T-helper 22 cell (primary cell): Measurements from ENCODE around the gene MYBBP1A.
"Not testable (repeated sequence)": the region's sequence is repeated elsewhere in the genome, so short reads cannot be mapped to it uniquely, and the experiment has no call there.

Experiments used
- DNase-seq: peaks from one replicate; pipeline ENCODE4 v3.0.0-alpha.2; 2020; ENCODE audit warnings: low read depth

MYBBP1A gene, protein sequence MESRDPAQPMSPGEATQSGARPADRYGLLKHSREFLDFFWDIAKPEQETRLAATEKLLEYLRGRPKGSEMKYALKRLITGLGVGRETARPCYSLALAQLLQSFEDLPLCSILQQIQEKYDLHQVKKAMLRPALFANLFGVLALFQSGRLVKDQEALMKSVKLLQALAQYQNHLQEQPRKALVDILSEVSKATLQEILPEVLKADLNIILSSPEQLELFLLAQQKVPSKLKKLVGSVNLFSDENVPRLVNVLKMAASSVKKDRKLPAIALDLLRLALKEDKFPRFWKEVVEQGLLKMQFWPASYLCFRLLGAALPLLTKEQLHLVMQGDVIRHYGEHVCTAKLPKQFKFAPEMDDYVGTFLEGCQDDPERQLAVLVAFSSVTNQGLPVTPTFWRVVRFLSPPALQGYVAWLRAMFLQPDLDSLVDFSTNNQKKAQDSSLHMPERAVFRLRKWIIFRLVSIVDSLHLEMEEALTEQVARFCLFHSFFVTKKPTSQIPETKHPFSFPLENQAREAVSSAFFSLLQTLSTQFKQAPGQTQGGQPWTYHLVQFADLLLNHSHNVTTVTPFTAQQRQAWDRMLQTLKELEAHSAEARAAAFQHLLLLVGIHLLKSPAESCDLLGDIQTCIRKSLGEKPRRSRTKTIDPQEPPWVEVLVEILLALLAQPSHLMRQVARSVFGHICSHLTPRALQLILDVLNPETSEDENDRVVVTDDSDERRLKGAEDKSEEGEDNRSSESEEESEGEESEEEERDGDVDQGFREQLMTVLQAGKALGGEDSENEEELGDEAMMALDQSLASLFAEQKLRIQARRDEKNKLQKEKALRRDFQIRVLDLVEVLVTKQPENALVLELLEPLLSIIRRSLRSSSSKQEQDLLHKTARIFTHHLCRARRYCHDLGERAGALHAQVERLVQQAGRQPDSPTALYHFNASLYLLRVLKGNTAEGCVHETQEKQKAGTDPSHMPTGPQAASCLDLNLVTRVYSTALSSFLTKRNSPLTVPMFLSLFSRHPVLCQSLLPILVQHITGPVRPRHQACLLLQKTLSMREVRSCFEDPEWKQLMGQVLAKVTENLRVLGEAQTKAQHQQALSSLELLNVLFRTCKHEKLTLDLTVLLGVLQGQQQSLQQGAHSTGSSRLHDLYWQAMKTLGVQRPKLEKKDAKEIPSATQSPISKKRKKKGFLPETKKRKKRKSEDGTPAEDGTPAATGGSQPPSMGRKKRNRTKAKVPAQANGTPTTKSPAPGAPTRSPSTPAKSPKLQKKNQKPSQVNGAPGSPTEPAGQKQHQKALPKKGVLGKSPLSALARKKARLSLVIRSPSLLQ (N-terminal part only)

GRCh38 chr17:4554997-4555799, at the start of gene MYBBP1A:
MYBBP1A (minus strand) TSS chr17:4555384; CDS start chr17:4555324, 60 bp downstream.
- peak; percentile 95 for DNase-seq

- DNase-seq = not testable (repeated sequence)
Measured at GRCh38 chr17:4604736-4605135, 49.6 kb upstream of the MYBBP1A start.

- DNase-seq = no peak
Measured at GRCh38 chr17:4604111-4604644, 49.0 kb upstream of the MYBBP1A start.

DNA sequence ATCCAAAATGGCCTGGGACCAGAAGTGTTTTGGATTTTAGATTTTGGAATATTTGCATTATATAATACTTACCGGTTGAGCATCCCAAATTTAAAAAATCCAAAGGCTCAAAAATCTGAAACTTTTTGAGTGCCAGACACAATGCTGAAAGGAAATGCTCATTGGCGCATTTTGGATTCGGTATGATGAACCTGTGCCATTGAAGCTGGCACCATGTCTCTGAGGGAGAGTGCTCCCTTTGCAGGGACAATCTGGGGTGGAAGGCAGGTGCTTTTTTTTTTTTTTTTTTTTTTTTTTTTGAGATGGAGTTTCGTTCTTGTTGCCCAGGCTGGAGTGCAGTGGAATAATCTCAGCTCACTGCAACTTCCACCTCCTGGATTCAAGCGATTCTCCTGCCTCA, 46.9 kb upstream of the MYBBP1A start:
- no peak for DNase-seq

GRCh38 chr17:4601326-4601725, 46.1 kb upstream of the MYBBP1A start:
- no peak for DNase-seq

DNA sequence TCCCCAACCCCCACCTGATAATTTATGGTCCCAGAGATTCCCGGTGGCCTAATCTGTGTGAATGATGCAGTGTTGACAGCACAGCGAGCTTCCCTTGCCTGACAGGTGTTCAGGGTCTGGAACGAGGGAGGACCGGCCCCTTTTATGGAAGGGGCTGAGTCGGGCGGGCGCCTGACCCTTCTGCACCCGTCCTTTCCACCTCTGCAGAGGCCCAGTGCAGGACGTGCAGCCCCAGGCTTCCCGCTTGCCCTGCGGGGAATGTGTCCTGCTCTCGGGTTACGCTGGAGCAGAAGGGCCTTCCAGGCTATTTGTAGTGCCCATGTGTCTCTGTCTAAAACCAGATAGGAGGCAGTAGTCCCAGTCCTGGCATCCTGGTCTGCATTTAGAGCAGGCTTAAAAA, 45.4 kb upstream of the MYBBP1A start:
- no peak for DNase-seq

- no peak for DNase-seq
Measured at GRCh38 chr17:4599505-4600281, 44.5 kb upstream of the MYBBP1A start.

DNA sequence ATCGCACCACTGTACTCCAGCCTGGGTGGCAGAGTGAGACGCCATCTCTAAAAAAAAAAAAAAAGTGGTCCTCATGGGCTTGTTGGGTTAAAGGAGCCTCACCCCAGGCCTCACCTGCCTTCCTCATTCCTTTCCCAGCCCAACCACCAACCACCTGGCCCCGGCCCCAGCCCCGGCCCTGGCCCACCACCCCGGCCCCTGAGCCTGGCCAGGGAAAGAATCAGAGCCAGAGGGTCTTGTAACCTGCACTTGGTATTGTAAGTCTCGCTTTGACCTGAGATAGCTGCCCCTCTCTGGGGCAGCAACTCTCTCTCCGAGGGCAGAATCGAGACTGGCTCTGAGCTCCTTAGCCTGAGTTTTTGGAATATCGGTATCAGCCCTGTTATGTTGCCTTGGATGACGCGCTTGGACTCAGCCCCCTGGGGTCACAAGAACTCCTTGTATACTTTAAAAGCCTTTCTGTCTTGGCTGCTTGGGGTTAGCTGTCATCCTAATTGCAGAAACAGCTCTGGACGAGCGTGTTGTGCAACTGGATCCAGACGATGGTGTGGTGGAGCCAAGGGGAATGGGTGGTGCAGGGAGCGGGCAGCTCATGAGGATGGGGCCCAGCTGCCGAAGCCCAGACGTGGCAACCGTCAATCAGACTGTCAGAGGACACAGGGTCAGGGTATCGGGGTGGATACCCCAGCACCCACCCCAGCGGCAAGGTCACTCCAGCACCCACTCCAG, 43.8 kb upstream of the MYBBP1A start:
- no peak for DNase-seq

DNA sequence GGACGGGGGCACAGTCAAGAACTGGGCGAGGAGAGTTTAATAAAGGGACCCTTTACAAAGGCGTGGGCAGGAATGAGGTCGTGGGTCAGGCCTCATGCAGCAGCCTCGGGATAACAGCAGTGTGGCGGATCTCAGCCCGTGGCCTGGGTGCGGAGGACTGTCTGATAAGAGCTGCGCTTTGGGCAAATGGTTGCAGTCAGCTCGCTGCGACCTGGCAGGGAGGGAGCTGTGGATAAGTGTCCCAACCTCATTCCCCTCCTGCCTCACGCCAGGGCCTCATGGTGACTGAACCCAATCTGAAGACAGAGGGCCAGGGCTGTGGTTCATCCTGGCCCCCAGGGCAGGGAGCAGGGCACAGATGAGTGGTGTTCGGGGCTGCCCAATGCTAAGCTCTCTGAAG, 42.8 kb upstream of the MYBBP1A start:
- no peak for DNase-seq

DNA sequence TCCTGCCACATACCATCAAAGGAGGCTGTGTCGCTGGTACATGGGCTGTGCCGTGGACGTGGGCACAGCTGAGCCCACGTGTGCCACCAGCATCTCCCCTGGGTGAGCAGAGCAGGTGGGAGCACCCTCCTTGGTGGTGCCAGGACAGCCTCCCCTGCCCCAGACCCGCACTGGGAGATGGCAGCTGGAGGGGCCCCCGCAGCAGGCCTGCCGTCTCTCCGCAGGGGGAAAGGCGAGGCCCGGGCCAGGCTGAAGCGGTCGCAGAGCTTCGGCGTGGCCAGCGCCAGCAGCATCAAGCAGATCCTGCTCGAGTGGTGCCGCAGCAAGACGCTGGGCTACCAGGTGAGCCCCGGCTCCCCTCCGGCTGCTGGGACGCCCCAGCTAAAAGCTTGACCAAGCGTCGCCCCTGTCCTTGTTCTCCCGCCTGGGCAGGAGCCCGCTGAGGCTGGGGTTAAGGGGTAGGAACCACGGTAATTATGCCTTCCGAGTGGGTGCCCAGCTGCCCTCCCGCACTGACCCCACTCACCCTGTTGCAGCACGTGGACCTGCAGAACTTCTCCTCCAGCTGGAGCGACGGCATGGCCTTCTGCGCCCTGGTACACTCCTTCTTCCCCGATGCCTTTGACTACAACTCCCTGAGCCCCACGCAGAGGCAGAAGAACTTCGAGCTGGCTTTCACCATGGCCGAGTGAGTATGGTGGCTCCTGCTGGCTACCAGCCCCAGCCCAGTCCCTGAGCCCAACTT, 41.6 kb upstream of the MYBBP1A start:
- no peak for DNase-seq

- DNase-seq = not testable (repeated sequence)
Measured at GRCh38 chr17:4595685-4596342, 40.6 kb upstream of the MYBBP1A start.

DNA sequence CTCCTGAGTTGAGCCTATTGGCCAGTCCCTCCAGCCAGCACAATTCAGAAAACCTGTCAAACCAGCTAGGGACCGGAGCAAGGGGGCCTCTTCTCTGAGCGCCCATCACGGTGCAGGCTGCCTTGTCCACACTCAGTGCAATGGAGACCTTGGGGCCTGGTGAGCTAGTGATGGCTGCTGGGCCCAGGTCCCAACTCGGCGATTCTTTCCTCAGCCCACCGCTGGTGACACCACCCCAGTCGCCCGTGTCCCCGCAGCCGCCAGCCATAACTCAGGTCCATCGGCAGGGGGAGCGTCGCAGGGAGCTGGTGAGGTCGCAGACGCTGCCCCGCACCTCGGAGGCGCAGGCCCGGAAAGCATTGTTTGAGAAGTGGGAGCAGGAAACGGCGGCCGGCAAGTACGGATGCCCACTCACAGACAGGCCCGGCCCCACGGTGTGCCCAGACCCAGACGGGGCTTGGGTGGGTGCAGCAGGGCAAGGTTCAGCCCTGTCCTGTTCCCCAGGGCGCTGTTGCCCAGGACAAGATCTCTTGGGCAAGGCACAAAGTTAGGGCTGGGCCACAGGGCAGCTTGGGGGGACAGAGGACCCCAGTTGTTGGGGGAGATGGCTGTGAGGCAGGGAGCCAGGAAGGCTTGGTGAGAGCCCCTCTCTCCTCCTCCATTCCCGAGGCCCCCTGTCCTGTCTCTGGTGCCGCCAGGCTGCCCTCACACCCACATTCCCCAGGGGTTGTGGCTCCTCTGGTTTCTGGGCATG, 39.9 kb upstream of the MYBBP1A start:
- no peak for DNase-seq

GRCh38 chr17:4594406-4594805, 39.2 kb upstream of the MYBBP1A start:
- DNase-seq = no peak

GRCh38 chr17:4593021-4593421, 37.8 kb upstream of the MYBBP1A start:
- no peak for DNase-seq

- no peak for DNase-seq
Measured at GRCh38 chr17:4592240-4593005, 37.2 kb upstream of the MYBBP1A start.

DNA sequence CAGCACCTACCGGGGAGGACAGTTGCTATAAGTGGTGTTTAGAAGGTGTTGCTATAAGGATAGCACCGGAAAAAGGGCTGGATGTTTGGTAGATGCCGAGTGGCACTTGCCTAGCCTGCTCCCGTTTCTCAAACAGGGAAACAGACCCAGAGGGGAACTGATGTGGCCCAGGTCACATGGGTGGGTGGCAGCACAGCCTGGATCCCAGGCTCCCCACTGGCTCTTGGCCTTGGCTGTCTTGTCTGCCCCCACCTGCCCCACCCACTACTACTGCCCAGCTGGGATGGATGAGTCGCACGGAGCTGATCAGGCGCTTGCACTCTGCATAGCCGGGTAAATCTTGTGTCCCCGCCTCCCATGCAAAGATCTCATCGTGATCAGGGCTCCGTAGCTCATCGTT, 36.3 kb upstream of the MYBBP1A start:
- DNase-seq = no peak

GRCh38 chr17:4590981-4591453, 35.8 kb upstream of the MYBBP1A start:
- DNase-seq = no peak
